HCT116 (cell line): ENCODE measurements around the gene SLC25A3. TPM values are rescaled to one million over a fixed set of nuclear protein-coding genes. Genes with fewer than 3 reads are reported as not detected.

Experiments
- ATAC-seq: fragments of 200-7000 bp; cut with Tn5 transposase; 2 replicates; pipeline ENCODE4 v1.9.1; 2020; ENCODE audit warnings: mild to moderate bottlenecking, moderate library complexity
- BruUV-seq: library from RNA; stranded (reverse); fragments of 400-500 nt; replicated peaks from 2 replicates; lab custom pipeline; 2021; lab: Mats Ljungman, UMichigan
- CTCF ChIA-PET: fragments of 300-600 bp; sonication (Branson Sonifier 250); formaldehyde crosslinking; loops from one replicate; lab custom pipeline; 2021; ENCODE audit warnings: antibody characterized with exemption; lab: Charles Lee
- POLR2A ChIA-PET: fragments of 300-600, 350-600 bp; sonication (Branson Sonifier 250); formaldehyde crosslinking; loops from one replicate; lab custom pipeline; 2021; ENCODE audit warnings: antibody characterized with exemption; lab: Charles Lee
- RAD21 ChIA-PET, 2 experiments: fragments of 300-600 bp; sonication (Branson Sonifier 250); formaldehyde crosslinking; loops; one replicate each; lab custom pipeline; 2023; ENCODE audit warnings: low total read pairs in 2 of 2; ENCODE audit not compliant: uncharacterized antibody in 2 of 2, unreplicated experiment in 2 of 2, low non-redundant PET in 1 of 2; lab: Charles Lee
- DNase-seq: peaks from one replicate; pipeline ENCODE4 v3.0.0-alpha.2; 2010; ENCODE audit warnings: low read depth, low spot score
- H2AFZ ChIP-seq: fragments of 200-600 bp; shearing (Covaris generic), sonication (generic); 2 replicates; pipeline ENCODE4 v1.6.1; 2017; ENCODE audit warnings: low read depth, mixed run types, mixed read lengths, antibody characterized with exemption, low read length; ENCODE audit not compliant: poor library complexity, severe bottlenecking
- H3K27ac ChIP-seq: 2 replicates; pipeline ENCODE4 v1.5.1; 2012; ENCODE audit warnings: low read depth, low read length
- H3K27me3 ChIP-seq: fragments of 200-600 bp; sonication (generic); 2 replicates; pipeline ENCODE4 v1.6.1; 2016; ENCODE audit warnings: mixed run types, low read length, mixed read lengths; ENCODE audit not compliant: insufficient read depth
- H3K36me3 ChIP-seq, 2 experiments: fragments of 200-500 bp in 1 of 2; fragments of 200-600 bp in 1 of 2; sonication (Bioruptor generic) in 1 of 2; sonication (generic) in 1 of 2; 2 replicates each; pipeline versions ENCODE4 v1.5.1 to v1.6.1; 2014 to 2016; ENCODE audit warnings: low read length in 2 of 2, inconsistent platforms in 1 of 2, mixed read lengths in 1 of 2, mixed run types in 1 of 2; ENCODE audit not compliant: insufficient read depth in 2 of 2, control insufficient read depth in 1 of 2
- H3K4me1 ChIP-seq, 2 experiments: fragments of 200-600 bp in 1 of 2; sonication (generic) in 1 of 2; 2 replicates each; pipeline versions ENCODE4 v1.5.1 to v1.6.1; 2012 to 2017; ENCODE audit warnings: low read length in 2 of 2, inconsistent platforms in 1 of 2, mild to moderate bottlenecking in 1 of 2, mixed read lengths in 1 of 2, mixed run types in 1 of 2, moderate library complexity in 1 of 2; ENCODE audit not compliant: insufficient read depth in 2 of 2, control insufficient read depth in 1 of 2
- H3K4me2 ChIP-seq: fragments of 200-600 bp; sonication (generic); 2 replicates; pipeline ENCODE4 v1.6.1; 2017; ENCODE audit warnings: mixed run types, low read length, mixed read lengths
- H3K4me3 ChIP-seq, 2 experiments: fragments of 200-600 bp in 1 of 2; sonication (generic) in 1 of 2; replicated peaks in 1 of 2; 2 replicates each; pipeline ENCODE4 v1.5.1; 2011 to 2016; ENCODE audit warnings: low read length in 2 of 2, control low read depth in 1 of 2, low read depth in 1 of 2, mild to moderate bottlenecking in 1 of 2, mixed read lengths in 1 of 2, mixed run types in 1 of 2
- H3K79me2 ChIP-seq: fragments of 200-600 bp; sonication (generic); 2 replicates; pipeline ENCODE4 v1.6.1; 2017; ENCODE audit warnings: mild to moderate bottlenecking, mixed run types, low read length, moderate library complexity, mixed read lengths; ENCODE audit not compliant: insufficient read depth
- H3K9ac ChIP-seq: fragments of 200-600 bp; sonication (generic); 2 replicates; pipeline ENCODE4 v1.6.1; 2016; ENCODE audit warnings: low read length, mixed read lengths
- H3K9me2 ChIP-seq: fragments of 200-600 bp; sonication (generic), shearing (Covaris generic); 2 replicates; pipeline ENCODE4 v1.6.1; 2017; ENCODE audit warnings: mixed run types, mild to moderate bottlenecking, moderate library complexity; ENCODE audit not compliant: insufficient read depth
- H3K9me3 ChIP-seq, 2 experiments: fragments of 200-500 bp in 1 of 2; fragments of 200-600 bp in 1 of 2; sonication (Bioruptor generic) in 1 of 2; sonication (generic) in 1 of 2; 2 replicates each; pipeline ENCODE4 v1.6.1; 2014 to 2017; ENCODE audit warnings: low read length in 2 of 2, mixed read lengths in 2 of 2, inconsistent platforms in 1 of 2, low read depth in 1 of 2, mild to moderate bottlenecking in 1 of 2, mixed run types in 1 of 2, moderate library complexity in 1 of 2; ENCODE audit not compliant: control insufficient read depth in 1 of 2, insufficient read depth in 1 of 2
- H4K20me1 ChIP-seq: fragments of 200-600 bp; sonication (generic), shearing (Covaris generic); 2 replicates; pipeline ENCODE4 v1.6.1; 2017; ENCODE audit warnings: mixed run types, mild to moderate bottlenecking, moderate library complexity; ENCODE audit not compliant: insufficient read depth
- ATF3 ChIP-seq: IDR thresholded peaks from 2 replicates; pipeline ENCODE4 v1.6.1; 2012
- ELF1 ChIP-seq: IDR thresholded peaks from 2 replicates; pipeline ENCODE4 v1.6.1; 2012; ENCODE audit warnings: low read depth, borderline replicate concordance
- EZH2 ChIP-seq: fragments of 200-600 bp; sonication (generic); IDR thresholded peaks from 2 replicates; pipeline ENCODE4 v1.6.1; 2017; ENCODE audit warnings: antibody characterized with exemption, mixed run types
- POLR2A ChIP-seq: IDR thresholded peaks from 2 replicates; pipeline ENCODE4 v1.7.0; 2011; ENCODE audit warnings: borderline replicate concordance; ENCODE audit not compliant: insufficient read depth, insufficient read length; ENCODE audit errors: extremely low read depth
- POLR2AphosphoS5 ChIP-seq: IDR thresholded peaks from 2 replicates; pipeline ENCODE4 v1.6.1; 2011; ENCODE audit warnings: mild to moderate bottlenecking, low read depth, low read length, moderate library complexity
- RAD21 ChIP-seq: IDR thresholded peaks from 2 replicates; pipeline ENCODE4 v1.6.1; 2012; ENCODE audit warnings: low read depth, mild to moderate bottlenecking
- ZFX ChIP-seq: fragments of 450-650 bp; IDR thresholded peaks from 2 replicates; pipeline ENCODE4 v1.6.1; 2017
- intact Hi-C: fragments of 100-400 bp; cut with micrococcal nuclease; formaldehyde crosslinking; loops from 2 replicates; pipeline ENCODE4 v1.10.0; 2022
- total RNA-seq: library from RNA; stranded (reverse); gene quantifications from one replicate; pipeline ENCODE4 v1.2.1, GENCODE V29; 2021; ENCODE audit not compliant: unreplicated experiment
- TF ChIP-seq, protein P1 (sequence below), 3 experiments: fragments of 200-600 bp in 1 of 3; sonication (generic) in 1 of 3; IDR thresholded peaks in 2 of 3; conservative IDR thresholded peaks in 1 of 3; 2 replicates each; pipeline ENCODE4 v1.5.1; 2012 to 2017; ENCODE audit warnings: low read depth in 2 of 3, low read length in 2 of 3, antibody characterized with exemption in 1 of 3, borderline replicate concordance in 1 of 3, control low read depth in 1 of 3, mild to moderate bottlenecking in 1 of 3, mixed read lengths in 1 of 3, mixed run types in 1 of 3, moderate library complexity in 1 of 3; ENCODE audit not compliant: insufficient read depth in 1 of 3

Gene SLC25A3
- total RNA-seq, 1 experiment from 2014 or later: 927 TPM

- Histone ChIP-seq H3K9me3 (no peaks in the 10 kb centered on the region), H3K4me2 (no peak overlapping the region), H3K79me2 (no peaks in the 10 kb centered on the region), H3K27ac (no peak overlapping the region), H3K27me3 (no peaks in the 10 kb centered on the region), H2AFZ (no peak overlapping the region), H4K20me1 (no peaks in the 10 kb centered on the region), H3K36me3 (no peaks in the 10 kb centered on the region), H3K4me3 (no peak overlapping the region), H3K9me2 (no peaks in the 10 kb centered on the region), H3K4me1 (peaks cover 21 to 43% of the 10 kb centered on the region in 2 experiments), H3K9ac (no peak overlapping the region)
- no peak for ATAC-seq
- intact Hi-C loops: no loop called here
- no peak for DNase-seq
- no TSS peak for BruUV-seq
- TF ChIP-seq, protein P1, sequence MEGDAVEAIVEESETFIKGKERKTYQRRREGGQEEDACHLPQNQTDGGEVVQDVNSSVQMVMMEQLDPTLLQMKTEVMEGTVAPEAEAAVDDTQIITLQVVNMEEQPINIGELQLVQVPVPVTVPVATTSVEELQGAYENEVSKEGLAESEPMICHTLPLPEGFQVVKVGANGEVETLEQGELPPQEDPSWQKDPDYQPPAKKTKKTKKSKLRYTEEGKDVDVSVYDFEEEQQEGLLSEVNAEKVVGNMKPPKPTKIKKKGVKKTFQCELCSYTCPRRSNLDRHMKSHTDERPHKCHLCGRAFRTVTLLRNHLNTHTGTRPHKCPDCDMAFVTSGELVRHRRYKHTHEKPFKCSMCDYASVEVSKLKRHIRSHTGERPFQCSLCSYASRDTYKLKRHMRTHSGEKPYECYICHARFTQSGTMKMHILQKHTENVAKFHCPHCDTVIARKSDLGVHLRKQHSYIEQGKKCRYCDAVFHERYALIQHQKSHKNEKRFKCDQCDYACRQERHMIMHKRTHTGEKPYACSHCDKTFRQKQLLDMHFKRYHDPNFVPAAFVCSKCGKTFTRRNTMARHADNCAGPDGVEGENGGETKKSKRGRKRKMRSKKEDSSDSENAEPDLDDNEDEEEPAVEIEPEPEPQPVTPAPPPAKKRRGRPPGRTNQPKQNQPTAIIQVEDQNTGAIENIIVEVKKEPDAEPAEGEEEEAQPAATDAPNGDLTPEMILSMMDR (IDR thresholded peaks at IDR 0.05 in 2 of 3, conservative IDR thresholded peaks at IDR 0.05 in 1 of 3; ENCODE audit: borderline replicate concordance in 1 of 3, insufficient read depth in 1 of 3, low read depth in 2 of 3, low read length in 2 of 3): no peak
- TF ChIP-seq EZH2: no peak
- POLR2A ChIA-PET: no interaction called here
- CTCF ChIA-PET: no interaction called here
- RAD21 ChIA-PET: no interaction called here
Measured at GRCh38 chr12:98580695-98581094, 12.8 kb upstream of the SLC25A3 start.

DNA sequence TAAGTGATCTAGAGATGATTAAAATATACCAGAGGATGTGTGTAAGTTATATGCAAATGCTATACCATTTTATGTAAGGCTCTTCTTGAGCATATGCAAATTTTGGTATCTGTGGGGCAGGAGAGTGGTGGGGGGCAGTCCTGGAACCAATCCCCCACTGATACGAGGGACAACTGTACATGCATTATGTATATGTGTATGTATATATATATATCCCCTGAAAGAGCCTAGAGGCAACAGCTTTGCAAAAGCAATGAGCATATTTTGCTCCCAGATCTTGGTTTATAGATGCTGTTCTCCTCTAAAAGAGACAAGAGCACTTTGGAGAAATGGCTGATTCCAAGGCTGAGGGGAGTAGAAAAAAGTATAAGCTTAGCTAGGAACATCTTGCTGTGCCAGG, 12.4 kb upstream of the SLC25A3 start:
- POLR2A ChIA-PET: interaction anchor here (0.6 kb wide), 1 partner anchor 10 kb away, joined by 3 read pairs; no protein-coding TSS in a partner anchor
- CTCF ChIA-PET: no interaction called here
- no peaks in the 10 kb centered on the region for H3K36me3 ChIP-seq
- peak overlapping the region; percentile 46; the same call in 1 of the 2 replicates for H3K4me2 ChIP-seq
- H3K9me3 ChIP-seq: no peaks in the 10 kb centered on the region
- no peaks in the 10 kb centered on the region for H3K9me2 ChIP-seq
- intact Hi-C loops: no loop called here
- H3K27ac ChIP-seq: no peak overlapping the region
- no TSS peak for BruUV-seq
- H3K9ac ChIP-seq: no peak overlapping the region
- RAD21 ChIA-PET: no interaction called here
- H3K4me3 ChIP-seq: no peak overlapping the region
- TF ChIP-seq ZFX (no peak), POLR2A (no peak), ELF1 (no peak), POLR2AphosphoS5 (no peak), ATF3 (no peak), RAD21 (no peak)
- no peak for ATAC-seq
- H3K79me2 ChIP-seq: no peaks in the 10 kb centered on the region
- no peaks in the 10 kb centered on the region for H3K27me3 ChIP-seq
- DNase-seq: no peak
- H2AFZ ChIP-seq: no peak overlapping the region
- H3K4me1 ChIP-seq: peaks cover 21 to 43% of the 10 kb centered on the region in 2 experiments
- no peaks in the 10 kb centered on the region for H4K20me1 ChIP-seq
